ENCODE results near the gene LAPTM4A.
A peak's percentile ranks its signal among the peaks of the same experiment; 100 is the strongest.
"Not testable (repeated sequence)": the region's sequence is repeated elsewhere in the genome, so short reads cannot be mapped to it uniquely, and the experiment has no call there.

Gene LAPTM4A

GRCh38 chr2:20091305-20091991, 40.0 kb upstream of the LAPTM4A start:
- no peak for DNase-seq
- no peak overlapping the region for H3K4me3 ChIP-seq (ENCODE audit: low read depth, low read length)
- no peak overlapping the region for H3K27ac ChIP-seq
- no peaks in the 10 kb centered on the region for H3K36me3 ChIP-seq
- H3K9me3 ChIP-seq (ENCODE audit: severe bottlenecking), result no peaks in the 10 kb centered on the region
- no peaks in the 10 kb centered on the region for H3K27me3 ChIP-seq (ENCODE audit: insufficient read depth, low read depth, severe bottlenecking)
- no peak for TF ChIP-seq CTCF (IDR thresholded peaks at IDR 0.05; ENCODE audit: low read depth, low read length)

DNA sequence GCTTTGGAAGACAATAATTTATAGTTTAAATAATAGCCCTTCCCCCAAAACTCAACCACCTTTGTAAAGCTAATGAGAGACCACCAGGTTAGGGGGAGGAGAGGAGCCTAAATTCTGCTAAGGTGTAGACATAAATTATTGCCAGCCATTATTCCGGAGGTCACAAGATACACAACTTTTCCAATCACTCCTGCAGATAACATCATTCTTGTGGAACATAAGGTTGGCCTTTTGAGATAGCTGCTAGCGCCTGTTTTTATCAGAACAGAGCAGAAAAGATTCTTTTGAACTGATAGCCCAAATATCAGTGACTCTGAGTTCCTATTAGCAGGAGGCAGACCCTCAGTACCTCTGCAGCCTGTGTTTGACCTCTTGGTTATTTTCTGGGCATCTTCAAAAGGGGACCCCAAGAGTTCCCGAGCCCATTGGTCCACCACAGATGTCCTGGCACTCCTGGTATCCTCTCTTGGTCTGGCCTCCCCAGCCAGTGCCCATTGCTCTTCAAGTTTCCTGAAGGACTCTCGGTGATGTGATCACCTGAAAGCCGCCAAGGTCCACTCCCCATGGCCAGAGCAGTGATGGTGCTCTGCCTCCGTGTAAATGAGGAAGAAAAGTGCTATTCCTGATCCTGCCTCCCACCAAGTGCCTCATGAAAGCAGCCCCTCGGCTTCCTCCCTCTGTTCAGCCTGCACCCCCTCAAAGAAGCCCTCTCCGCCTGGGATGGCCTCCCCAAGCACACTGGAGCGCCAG, 38.5 kb upstream of the LAPTM4A start:
- H3K27ac ChIP-seq, result no peak overlapping the region
- no peaks in the 10 kb centered on the region for H3K36me3 ChIP-seq
- H3K27me3 ChIP-seq (ENCODE audit: insufficient read depth, low read depth, severe bottlenecking), result no peaks in the 10 kb centered on the region
- no peak for TF ChIP-seq CTCF (IDR thresholded peaks at IDR 0.05; ENCODE audit: low read depth, low read length)
- DNase-seq, result no peak
- H3K9me3 ChIP-seq (ENCODE audit: severe bottlenecking), result no peaks in the 10 kb centered on the region
- no peak overlapping the region for H3K4me3 ChIP-seq (ENCODE audit: low read depth, low read length)

DNA sequence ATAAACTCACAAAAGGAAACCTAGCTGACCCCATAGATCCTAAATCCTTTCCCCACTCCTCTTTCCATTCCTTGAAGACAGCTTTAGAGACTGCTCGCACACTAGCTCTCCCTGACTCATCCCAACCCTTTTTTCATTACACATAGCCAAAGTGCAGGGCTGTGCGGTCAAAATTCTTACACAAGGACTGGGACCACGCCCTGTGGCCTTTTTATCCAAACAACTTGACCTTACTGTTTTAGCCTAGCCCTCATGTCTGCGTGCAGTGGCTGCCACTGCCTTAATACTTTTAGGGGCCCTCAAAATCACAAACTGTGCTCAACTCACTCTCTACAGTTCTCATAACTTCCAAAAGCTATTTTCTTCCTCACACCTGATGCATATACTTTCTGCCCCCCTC, 34.5 kb upstream of the LAPTM4A start:
- not testable (repeated sequence) for DNase-seq; H3K36me3 ChIP-seq; H3K9me3 ChIP-seq (ENCODE audit: severe bottlenecking); H3K4me3 ChIP-seq (ENCODE audit: low read depth, low read length); H3K27me3 ChIP-seq (ENCODE audit: insufficient read depth, low read depth, severe bottlenecking); H3K27ac ChIP-seq

- H3K9me3 ChIP-seq (ENCODE audit: severe bottlenecking); H3K4me3 ChIP-seq (ENCODE audit: low read depth, low read length); DNase-seq; H3K36me3 ChIP-seq; H3K27me3 ChIP-seq (ENCODE audit: insufficient read depth, low read depth, severe bottlenecking); H3K27ac ChIP-seq: not testable (repeated sequence)
These were observed 31.4 kb upstream of the LAPTM4A start for GRCh38 chr2:20082812-20083211.

DNA sequence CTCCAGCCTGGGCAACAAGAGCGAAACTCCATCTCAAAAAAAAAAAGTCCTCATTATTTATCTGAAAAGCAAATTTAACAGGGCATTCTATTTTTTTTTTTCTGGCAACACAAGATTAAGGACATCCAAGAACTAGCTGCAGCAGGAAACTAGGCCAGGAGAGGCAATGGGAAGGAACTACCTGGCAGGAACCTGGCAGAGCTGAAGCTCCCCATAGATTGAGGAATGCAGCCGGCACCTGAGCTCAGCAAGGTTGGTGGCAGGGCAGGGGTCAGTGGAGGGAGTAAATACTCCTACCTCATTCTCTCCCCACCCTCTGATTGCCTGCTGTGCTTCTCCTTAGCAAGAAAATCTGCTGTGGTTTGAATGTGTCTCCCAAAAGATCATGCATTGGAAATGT, 30.4 kb upstream of the LAPTM4A start:
- H3K9me3 ChIP-seq (ENCODE audit: severe bottlenecking), result no peaks in the 10 kb centered on the region
- H3K4me3 ChIP-seq (ENCODE audit: low read depth, low read length), result no peak overlapping the region
- TF ChIP-seq CTCF (IDR thresholded peaks at IDR 0.05; ENCODE audit: low read depth, low read length), result no peak
- H3K36me3 ChIP-seq, result no peaks in the 10 kb centered on the region
- no peak for DNase-seq
- H3K27me3 ChIP-seq (ENCODE audit: insufficient read depth, low read depth, severe bottlenecking), result no peaks in the 10 kb centered on the region
- H3K27ac ChIP-seq, result no peak overlapping the region

DNA sequence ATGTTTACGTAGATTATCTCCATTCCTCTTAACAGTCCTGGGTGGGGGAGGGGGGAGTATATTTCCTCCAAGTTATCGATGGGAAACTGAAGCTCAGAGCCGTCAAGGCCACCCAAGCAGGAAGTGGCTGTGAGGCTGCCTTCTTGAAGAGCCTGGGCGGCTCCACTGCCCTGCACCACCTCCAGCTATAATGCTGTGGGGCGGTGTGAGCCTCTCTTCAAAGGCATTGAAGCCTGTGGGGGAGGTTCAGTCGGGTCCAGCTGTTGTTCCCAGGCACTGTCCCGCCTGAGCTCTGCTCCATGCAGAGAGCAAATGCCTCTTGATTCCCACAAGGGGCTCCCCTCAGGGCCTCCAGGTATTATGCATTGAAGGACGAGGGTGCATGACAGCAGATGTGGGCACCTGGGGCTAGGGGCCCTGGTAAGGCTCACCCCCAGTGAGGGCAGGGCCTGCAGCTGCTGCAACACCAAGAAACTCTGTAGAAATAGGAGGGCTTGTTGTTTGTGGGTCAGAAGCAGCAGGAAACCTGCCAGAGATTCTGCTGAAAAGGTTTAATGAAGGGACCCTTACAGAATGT, 29.5 kb upstream of the LAPTM4A start:
- Histone ChIP-seq H3K27ac (no peak overlapping the region), H3K9me3 (ENCODE audit: severe bottlenecking) (no peaks in the 10 kb centered on the region), H3K36me3 (no peaks in the 10 kb centered on the region), H3K4me3 (ENCODE audit: low read depth, low read length) (no peak overlapping the region), H3K27me3 (ENCODE audit: insufficient read depth, low read depth, severe bottlenecking) (no peaks in the 10 kb centered on the region)
- no peak for TF ChIP-seq CTCF (IDR thresholded peaks at IDR 0.05; ENCODE audit: low read depth, low read length)
- peak; percentile 35 for DNase-seq
